Prostate gland (tissue), 1 donor: ENCODE measurements around the gene BSND.

ENCODE experiments used
- POLR2A ChIP-seq: fragments of 450-650 bp; IDR thresholded peaks from one replicate; pipeline ENCODE4 v1.6.1; 2016; ENCODE audit warnings: antibody characterized with exemption, mild to moderate bottlenecking
- POLR2AphosphoS5 ChIP-seq: sonication (generic); formaldehyde crosslinking; IDR thresholded peaks from one replicate; pipeline ENCODE4 v1.6.1; 2017; ENCODE audit warnings: antibody characterized with exemption

- TF ChIP-seq POLR2AphosphoS5, result no peak
- TF ChIP-seq POLR2A, result no peak
Measured at GRCh38 chr1:54989968-54990810, 8.5 kb upstream of the BSND start.
